T-helper 1 cell treated with Interleukin-12 subunit alpha and Interleukin-12 subunit beta and Interleukin-4 antibody, amounts not matched to agents 30 μg/mL and 1 μg/mL, for 36 hours (primary cell): ENCODE measurements around the gene PLA1A.

Experiments
- H3K27ac Mint-ChIP-seq: one replicate; pipeline ENCODE4 v1.8.0; 2021; ENCODE audit warnings: mild to moderate bottlenecking, mixed read lengths
- H3K27me3 Mint-ChIP-seq: one replicate; pipeline ENCODE4 v1.8.0; 2021; ENCODE audit warnings: low read depth, mixed read lengths
- H3K36me3 Mint-ChIP-seq: one replicate; pipeline ENCODE4 v1.8.0; 2021; ENCODE audit warnings: low read depth, mixed read lengths
- H3K4me1 Mint-ChIP-seq: one replicate; pipeline ENCODE4 v1.8.0; 2021; ENCODE audit warnings: low read depth, mixed read lengths
- H3K4me3 Mint-ChIP-seq: one replicate; pipeline ENCODE4 v1.8.0; 2021; ENCODE audit warnings: mild to moderate bottlenecking, moderate library complexity, mixed read lengths
- H3K9me3 Mint-ChIP-seq: one replicate; pipeline ENCODE4 v1.8.0; 2021; ENCODE audit warnings: mixed read lengths

PLA1A gene

GRCh38 chr3:119609301-119609700 is 11.6 kb downstream of the PLA1A start:
- H3K27me3 Mint-ChIP-seq: peaks cover 23% of the 10 kb centered on the region
- no peak overlapping the region for H3K4me3 Mint-ChIP-seq
- no peaks in the 10 kb centered on the region for H3K36me3 Mint-ChIP-seq
- H3K27ac Mint-ChIP-seq: no peak overlapping the region
- H3K4me1 Mint-ChIP-seq: peaks cover under 1% of the 10 kb centered on the region
- H3K9me3 Mint-ChIP-seq: no peaks in the 10 kb centered on the region

- H3K27me3 Mint-ChIP-seq: peaks cover 24% of the 10 kb centered on the region
- H3K36me3 Mint-ChIP-seq: no peaks in the 10 kb centered on the region
- no peaks in the 10 kb centered on the region for H3K4me1 Mint-ChIP-seq
- no peaks in the 10 kb centered on the region for H3K9me3 Mint-ChIP-seq
- H3K4me3 Mint-ChIP-seq: no peak overlapping the region
- H3K27ac Mint-ChIP-seq: no peak overlapping the region
Measured at GRCh38 chr3:119611664-119612063, 14.0 kb downstream of the PLA1A start.

- Mint-ChIP-seq H3K27me3 (peaks cover 26% of the 10 kb centered on the region), H3K27ac (no peak overlapping the region), H3K9me3 (no peaks in the 10 kb centered on the region), H3K36me3 (no peaks in the 10 kb centered on the region), H3K4me1 (no peaks in the 10 kb centered on the region), H3K4me3 (no peak overlapping the region)
Measured at GRCh38 chr3:119613201-119613600, 15.5 kb downstream of the PLA1A start.

GRCh38 chr3:119613872-119614271 is 16.2 kb downstream of the PLA1A start:
- H3K4me3 Mint-ChIP-seq: no peak overlapping the region
- H3K9me3 Mint-ChIP-seq: no peaks in the 10 kb centered on the region
- H3K36me3 Mint-ChIP-seq: no peaks in the 10 kb centered on the region
- peaks cover 23% of the 10 kb centered on the region for H3K27me3 Mint-ChIP-seq
- no peak overlapping the region for H3K27ac Mint-ChIP-seq
- H3K4me1 Mint-ChIP-seq: no peaks in the 10 kb centered on the region

GRCh38 chr3:119616056-119616455 is 18.4 kb downstream of the PLA1A start:
- H3K4me1 Mint-ChIP-seq: no peaks in the 10 kb centered on the region

GRCh38 chr3:119619094-119619493 is 21.4 kb downstream of the PLA1A start:
- Mint-ChIP-seq H3K27me3 (peaks cover 12% of the 10 kb centered on the region), H3K27ac (no peak overlapping the region), H3K4me3 (no peak overlapping the region), H3K4me1 (no peaks in the 10 kb centered on the region), H3K36me3 (no peaks in the 10 kb centered on the region), H3K9me3 (no peaks in the 10 kb centered on the region)

More at GRCh38 chr3:119616056-119616455, 18.4 kb downstream of the PLA1A start:
- Mint-ChIP-seq H3K27me3 (peaks cover 12% of the 10 kb centered on the region), H3K9me3 (no peaks in the 10 kb centered on the region), H3K36me3 (no peaks in the 10 kb centered on the region), H3K27ac (no peak overlapping the region), H3K4me3 (no peak overlapping the region)

- Mint-ChIP-seq H3K9me3 (no peaks in the 10 kb centered on the region), H3K4me1 (no peaks in the 10 kb centered on the region), H3K36me3 (no peaks in the 10 kb centered on the region), H3K27me3 (peaks cover 12% of the 10 kb centered on the region), H3K27ac (no peak overlapping the region), H3K4me3 (no peak overlapping the region)
Measured at GRCh38 chr3:119620899-119621298, 23.2 kb downstream of the PLA1A start.

- peaks cover 4% of the 10 kb centered on the region for H3K27me3 Mint-ChIP-seq
- H3K27ac Mint-ChIP-seq: no peak overlapping the region
- H3K4me3 Mint-ChIP-seq: no peak overlapping the region
- no peaks in the 10 kb centered on the region for H3K36me3 Mint-ChIP-seq
- H3K9me3 Mint-ChIP-seq: no peaks in the 10 kb centered on the region
- H3K4me1 Mint-ChIP-seq: peaks cover 21% of the 10 kb centered on the region
Measured at GRCh38 chr3:119624002-119624720, 26.5 kb downstream of the PLA1A start.

GRCh38 chr3:119625451-119626153 is 27.9 kb downstream of the PLA1A start:
- Mint-ChIP-seq H3K36me3 (no peaks in the 10 kb centered on the region), H3K4me1 (peaks cover 22% of the 10 kb centered on the region), H3K9me3 (no peaks in the 10 kb centered on the region), H3K27ac (no peak overlapping the region), H3K4me3 (no peak overlapping the region), H3K27me3 (peaks cover 3% of the 10 kb centered on the region)

GRCh38 chr3:119626196-119626595 is 28.5 kb downstream of the PLA1A start:
- Mint-ChIP-seq H3K27ac (no peak overlapping the region), H3K4me3 (no peak overlapping the region)

GRCh38 chr3:119627461-119627860 is 29.8 kb downstream of the PLA1A start:
- no peak overlapping the region for H3K4me3 Mint-ChIP-seq
- H3K9me3 Mint-ChIP-seq: no peaks in the 10 kb centered on the region
- no peaks in the 10 kb centered on the region for H3K36me3 Mint-ChIP-seq
- peaks cover 3% of the 10 kb centered on the region for H3K27me3 Mint-ChIP-seq
- peaks cover 22% of the 10 kb centered on the region for H3K4me1 Mint-ChIP-seq
- H3K27ac Mint-ChIP-seq: peak overlapping the region; percentile 18

More at GRCh38 chr3:119626196-119626595, 28.5 kb downstream of the PLA1A start:
- H3K36me3 Mint-ChIP-seq: no peaks in the 10 kb centered on the region
- H3K27me3 Mint-ChIP-seq: peaks cover 3% of the 10 kb centered on the region
- no peaks in the 10 kb centered on the region for H3K9me3 Mint-ChIP-seq
- peaks cover 22% of the 10 kb centered on the region for H3K4me1 Mint-ChIP-seq

- Mint-ChIP-seq H3K4me3 (no peak overlapping the region), H3K4me1 (peaks cover 22% of the 10 kb centered on the region), H3K27ac (peak overlapping the region; percentile 34), H3K27me3 (peaks cover 3% of the 10 kb centered on the region), H3K9me3 (no peaks in the 10 kb centered on the region), H3K36me3 (no peaks in the 10 kb centered on the region)
Measured at GRCh38 chr3:119628390-119628789, 30.7 kb downstream of the PLA1A start.

GRCh38 chr3:119628816-119629445 is 31.2 kb downstream of the PLA1A start:
- Mint-ChIP-seq H3K27me3 (peaks cover 3% of the 10 kb centered on the region), H3K4me3 (no peak overlapping the region), H3K27ac (peak overlapping the region; percentile 27)

GRCh38 chr3:119630128-119630879 is 32.6 kb downstream of the PLA1A start:
- no peak overlapping the region for H3K27ac Mint-ChIP-seq
- peaks cover 3% of the 10 kb centered on the region for H3K27me3 Mint-ChIP-seq
- no peak overlapping the region for H3K4me3 Mint-ChIP-seq

More at GRCh38 chr3:119628816-119629445, 31.2 kb downstream of the PLA1A start:
- Mint-ChIP-seq H3K36me3 (no peaks in the 10 kb centered on the region), H3K9me3 (no peaks in the 10 kb centered on the region), H3K4me1 (peaks cover 22% of the 10 kb centered on the region)

More at GRCh38 chr3:119630128-119630879, 32.6 kb downstream of the PLA1A start:
- Mint-ChIP-seq H3K36me3 (no peaks in the 10 kb centered on the region), H3K4me1 (peaks cover 22% of the 10 kb centered on the region), H3K9me3 (no peaks in the 10 kb centered on the region)
